Measurements from ENCODE around the gene PITX1.
"Not testable (repeated sequence)": the region's sequence is repeated elsewhere in the genome, so short reads cannot be mapped to it uniquely, and the experiment has no call there.

PITX1 gene

GRCh38 chr5:135033901-135034235 lies at the start of gene PITX1:
TSS of gene PITX1 (minus strand) at chr5:135034228. CDS start at chr5:135033881, 347 bp downstream.
- peak; percentile 47 for DNase-seq (ENCODE audit: low spot score)

- DNase-seq (ENCODE audit: low spot score), result not testable (repeated sequence)
Measured at GRCh38 chr5:135083334-135083733, 49.3 kb upstream of the PITX1 start.

GRCh38 chr5:135081240-135081639 lies 47.2 kb upstream of the PITX1 start:
- no peak for DNase-seq (ENCODE audit: low spot score)

GRCh38 chr5:135079760-135080159 lies 45.7 kb upstream of the PITX1 start:
- no peak for DNase-seq (ENCODE audit: low spot score)

- no peak for DNase-seq (ENCODE audit: low spot score)
Measured at GRCh38 chr5:135079099-135079681, 45.2 kb upstream of the PITX1 start.

- DNase-seq (ENCODE audit: low spot score), result no peak
Measured at GRCh38 chr5:135076801-135077200, 42.8 kb upstream of the PITX1 start.

- no peak for DNase-seq (ENCODE audit: low spot score)
Measured at GRCh38 chr5:135076051-135076491, 42.0 kb upstream of the PITX1 start.

GRCh38 chr5:135075621-135076020 lies 41.6 kb upstream of the PITX1 start:
- no peak for DNase-seq (ENCODE audit: low spot score)

GRCh38 chr5:135073761-135074345 lies 39.8 kb upstream of the PITX1 start:
- DNase-seq (ENCODE audit: low spot score), result peak; percentile 29

GRCh38 chr5:135072387-135073281 lies 38.6 kb upstream of the PITX1 start:
- DNase-seq (ENCODE audit: low spot score), result no peak

GRCh38 chr5:135071311-135071710 lies 37.3 kb upstream of the PITX1 start:
- no peak for DNase-seq (ENCODE audit: low spot score)

- no peak for DNase-seq (ENCODE audit: low spot score)
Measured at GRCh38 chr5:135069895-135070657, 36.0 kb upstream of the PITX1 start.

GRCh38 chr5:135069016-135069770 lies 35.2 kb upstream of the PITX1 start:
- DNase-seq (ENCODE audit: low spot score), result no peak

- DNase-seq (ENCODE audit: low spot score), result no peak
Measured at GRCh38 chr5:135067587-135067986, 33.6 kb upstream of the PITX1 start.

- no peak for DNase-seq (ENCODE audit: low spot score)
Measured at GRCh38 chr5:135066781-135067180, 32.8 kb upstream of the PITX1 start.

GRCh38 chr5:135065306-135066265 lies 31.6 kb upstream of the PITX1 start:
- no peak for DNase-seq (ENCODE audit: low spot score)

GRCh38 chr5:135064235-135064570 lies 30.2 kb upstream of the PITX1 start:
- DNase-seq (ENCODE audit: low spot score), result no peak

- DNase-seq (ENCODE audit: low spot score), result no peak
Measured at GRCh38 chr5:135063511-135064234, 29.6 kb upstream of the PITX1 start.

- DNase-seq (ENCODE audit: low spot score), result no peak
Measured at GRCh38 chr5:135063056-135063445, 29.0 kb upstream of the PITX1 start.
